Caco-2 (cell line): Measurements from ENCODE around the gene BRAT1. TPM values are rescaled to one million over a fixed set of nuclear protein-coding genes. Genes with fewer than 3 reads are reported as not detected.

ENCODE experiments used
- BruUV-seq: library from RNA; stranded (reverse); fragments of 400-500 nt; replicated peaks from 2 replicates; lab custom pipeline; 2021; lab: Mats Ljungman, UMichigan
- CTCF ChIA-PET: fragments of 300-600 bp; sonication (Branson Sonifier 250); formaldehyde crosslinking; loops from one replicate; lab custom pipeline; 2022; ENCODE audit warnings: antibody characterized with exemption; lab: Charles Lee
- POLR2A ChIA-PET: fragments of 300-600 bp; sonication (Branson Sonifier 250); formaldehyde crosslinking; loops from one replicate; lab custom pipeline; 2022; ENCODE audit warnings: antibody characterized with exemption; lab: Charles Lee
- DNase-seq, 2 experiments: peaks; one replicate each; pipeline versions ENCODE4 v3.0.0 to v3.0.0-alpha.2; 2020 to 2022
- H3K27me3 ChIP-seq: replicated peaks from 2 replicates; pipeline ENCODE4 v1.6.0; 2011; ENCODE audit warnings: low read length; ENCODE audit not compliant: control insufficient read depth, insufficient read depth
- H3K36me3 ChIP-seq: 2 replicates; pipeline ENCODE4 v1.5.1; 2011; ENCODE audit warnings: low read length; ENCODE audit not compliant: control insufficient read depth, insufficient read depth
- H3K4me1 ChIP-seq: fragments of 250-450 bp; sonication (Bioruptor Pico); 2 replicates; pipeline ENCODE4 v1.5.1; 2020; ENCODE audit warnings: mild to moderate bottlenecking
- H3K4me3 ChIP-seq: 2 replicates; pipeline ENCODE4 v1.5.1; 2011; ENCODE audit warnings: low read depth, mild to moderate bottlenecking, control low read depth, low read length
- H3K9me3 ChIP-seq: fragments of 250-450 bp; sonication (Bioruptor Pico); 2 replicates; pipeline ENCODE4 v1.5.1; 2020; ENCODE audit warnings: mild to moderate bottlenecking, moderate library complexity
- H3K27ac Mint-ChIP-seq: one replicate; pipeline ENCODE4 v1.8.0; 2022; ENCODE audit warnings: mixed read lengths; ENCODE audit not compliant: unreplicated experiment
- H3K27me3 Mint-ChIP-seq: one replicate; pipeline ENCODE4 v1.8.0; 2022; ENCODE audit warnings: mixed read lengths; ENCODE audit not compliant: insufficient read depth, unreplicated experiment
- H3K36me3 Mint-ChIP-seq: one replicate; pipeline ENCODE4 v1.8.0; 2022; ENCODE audit warnings: mild to moderate bottlenecking, mixed read lengths; ENCODE audit not compliant: insufficient read depth, unreplicated experiment
- H3K4me1 Mint-ChIP-seq: one replicate; pipeline ENCODE4 v1.8.0; 2022; ENCODE audit warnings: low read depth, mixed read lengths; ENCODE audit not compliant: unreplicated experiment
- H3K4me3 Mint-ChIP-seq: one replicate; pipeline ENCODE4 v1.8.0; 2022; ENCODE audit warnings: mild to moderate bottlenecking, moderate library complexity, mixed read lengths; ENCODE audit not compliant: unreplicated experiment
- H3K9me3 Mint-ChIP-seq: one replicate; pipeline ENCODE4 v1.8.0; 2022; ENCODE audit warnings: mixed read lengths; ENCODE audit not compliant: unreplicated experiment
- CTCF ChIP-seq, 2 experiments: fragments of 200-600 bp in 1 of 2; IDR thresholded peaks; 1 replicate in 1 of 2; 2 replicates in 1 of 2; pipeline versions ENCODE4 v1.5.1 to v1.8.0; 2011 to 2022; ENCODE audit warnings: antibody characterized with exemption in 1 of 2, control low read depth in 1 of 2, inconsistent platforms in 1 of 2, low read depth in 1 of 2, low read length in 1 of 2, mild to moderate bottlenecking in 1 of 2, moderate library complexity in 1 of 2; ENCODE audit not compliant: insufficient read depth in 1 of 2, severe bottlenecking in 1 of 2, unreplicated experiment in 1 of 2
- intact Hi-C: fragments of 100-400 bp; cut with micrococcal nuclease; formaldehyde crosslinking; loops from one replicate; pipeline ENCODE4 v1.10.0; 2022; ENCODE audit not compliant: unreplicated experiment
- total RNA-seq: library from RNA; stranded (reverse); gene quantifications from 2 replicates; pipeline ENCODE4 v1.2.3, GENCODE V29; 2022

BRAT1 gene
- total RNA-seq, 1 experiment from 2014 or later = 33.5 TPM

DNA sequence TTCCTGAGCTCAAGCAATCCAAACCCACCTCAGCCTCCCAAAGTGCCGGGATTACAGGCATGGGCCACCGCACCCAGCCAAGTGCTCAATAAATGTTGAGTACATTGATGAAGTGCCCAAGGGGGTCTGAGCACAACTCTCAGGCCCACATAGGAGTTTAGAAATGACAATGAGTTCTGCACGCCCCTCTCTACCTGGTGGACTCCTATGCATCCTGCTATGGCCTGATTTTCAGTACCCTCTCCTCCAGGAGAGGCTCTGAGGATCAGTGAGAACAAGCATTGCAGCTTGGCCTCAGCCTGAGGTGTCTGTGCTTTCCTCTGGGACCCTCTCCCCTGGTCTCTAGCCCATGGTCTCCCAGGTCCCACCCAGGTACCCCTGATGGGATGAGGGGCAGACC is 58.3 kb downstream of the BRAT1 start:
- DNase-seq = no peak
- no peaks in the 10 kb centered on the region for H3K4me1 ChIP-seq
- ChIA-PET CTCF (interaction anchor here (0.5 kb wide), 1 partner anchor 10 kb away, joined by 4 read pairs; no protein-coding TSS in a partner anchor), POLR2A (no interaction called here)
- no peak overlapping the region for H3K27ac Mint-ChIP-seq
- no peaks in the 10 kb centered on the region for H3K27me3 Mint-ChIP-seq
- no peak overlapping the region for H3K4me3 ChIP-seq
- intact Hi-C loops = no loop called here
- no TSS peak for BruUV-seq
- H3K36me3 ChIP-seq = no peaks in the 10 kb centered on the region
- no peak overlapping the region for H3K4me3 Mint-ChIP-seq
- H3K9me3 ChIP-seq = no peaks in the 10 kb centered on the region
- H3K36me3 Mint-ChIP-seq = no peaks in the 10 kb centered on the region
- H3K9me3 Mint-ChIP-seq = peaks cover 6% of the 10 kb centered on the region
- peaks cover 7% of the 10 kb centered on the region for H3K4me1 Mint-ChIP-seq
- TF ChIP-seq CTCF (IDR thresholded peaks at IDR 0.05; ENCODE audit: insufficient read depth in 1 of 2, low read depth in 1 of 2, low read length in 1 of 2, severe bottlenecking in 1 of 2, unreplicated experiment in 1 of 2) = no peak
- no peaks in the 10 kb centered on the region for H3K27me3 ChIP-seq

DNA sequence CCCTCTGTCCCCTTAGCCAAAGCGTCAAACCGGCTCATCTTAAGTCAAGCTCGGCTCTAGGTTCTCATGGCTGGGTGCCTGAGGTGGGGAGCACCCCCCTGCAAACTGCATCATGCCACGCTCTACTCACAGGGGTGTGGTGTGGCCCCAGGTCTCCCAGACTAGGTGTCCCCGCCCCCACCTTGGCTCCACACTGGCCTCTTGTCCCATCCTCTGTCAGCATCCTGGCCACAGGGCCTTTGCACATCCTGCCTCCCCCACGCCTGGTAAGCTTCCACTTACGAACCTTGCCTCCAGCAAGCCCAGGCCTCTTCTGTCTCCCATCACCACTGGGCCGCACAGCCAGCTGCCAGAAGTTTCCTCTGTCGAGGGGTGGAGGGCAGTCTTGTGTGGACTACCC is 58.9 kb downstream of the BRAT1 start:
- no TSS peak for BruUV-seq

DNA sequence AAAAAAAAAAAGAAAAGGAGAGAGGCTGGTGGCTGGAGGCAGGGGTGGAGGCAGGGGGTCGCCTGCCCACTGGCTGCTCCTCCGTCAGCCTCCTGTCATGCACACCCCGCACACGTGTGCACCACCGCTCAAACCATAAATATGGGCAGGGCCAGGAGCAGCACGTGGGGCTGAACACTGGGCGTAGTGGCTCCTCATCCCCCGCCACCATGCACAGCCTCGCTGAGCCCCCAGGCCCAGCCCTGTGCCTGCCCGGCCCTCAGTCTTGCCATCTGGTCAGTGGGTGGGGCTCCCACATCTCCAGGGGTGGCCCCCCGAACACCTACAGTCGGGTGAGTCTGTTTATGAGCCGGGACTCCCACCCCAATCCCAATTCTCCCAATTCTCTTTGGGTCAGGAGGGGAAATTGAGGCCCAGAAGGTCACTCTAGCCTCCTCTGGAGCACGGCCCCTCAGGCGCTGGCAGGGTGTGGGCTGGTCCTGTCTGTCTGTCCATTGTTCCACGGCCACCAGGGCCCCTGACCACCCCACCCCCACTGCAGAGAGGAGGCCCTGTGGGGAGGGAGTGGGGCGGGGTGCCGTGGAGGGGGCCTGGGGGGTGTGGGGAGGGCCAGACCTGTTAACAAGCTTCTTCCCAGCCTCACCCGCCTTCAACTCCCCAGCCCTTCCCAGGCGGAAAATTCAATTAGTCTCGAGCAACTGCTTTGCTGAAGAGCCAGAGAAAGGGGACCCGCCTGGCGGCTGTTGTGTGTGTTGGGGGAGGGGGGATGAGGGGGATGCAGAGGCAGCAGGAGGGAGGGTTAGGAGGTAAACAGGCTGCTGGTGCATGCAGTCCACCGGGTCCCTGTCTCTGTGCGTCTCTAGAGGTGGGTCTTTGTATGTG is 59.7 kb downstream of the BRAT1 start:
- Histone ChIP-seq H3K27me3 (no peaks in the 10 kb centered on the region), H3K4me3 (no peak overlapping the region), H3K4me1 (no peaks in the 10 kb centered on the region), H3K9me3 (no peaks in the 10 kb centered on the region), H3K36me3 (no peaks in the 10 kb centered on the region)
- no peak for TF ChIP-seq CTCF (IDR thresholded peaks at IDR 0.05; ENCODE audit: insufficient read depth in 1 of 2, low read depth in 1 of 2, low read length in 1 of 2, severe bottlenecking in 1 of 2, unreplicated experiment in 1 of 2)
- BruUV-seq = no TSS peak
- intact Hi-C loops = no loop called here
- Mint-ChIP-seq H3K27ac (no peak overlapping the region), H3K4me1 (peaks cover 7% of the 10 kb centered on the region), H3K9me3 (peaks cover 17% of the 10 kb centered on the region), H3K4me3 (no peak overlapping the region), H3K36me3 (no peaks in the 10 kb centered on the region), H3K27me3 (no peaks in the 10 kb centered on the region)
- POLR2A ChIA-PET = no interaction called here
- DNase-seq = no peak
- CTCF ChIA-PET = interaction anchor here (0.7 kb wide), 1 partner anchor 936 kb away, joined by 6 read pairs; no protein-coding TSS in a partner anchor

More for the DNA sequence above, 58.9 kb downstream of the BRAT1 start:
- no peak overlapping the region for H3K27ac Mint-ChIP-seq
- peaks cover 7% of the 10 kb centered on the region for H3K4me1 Mint-ChIP-seq
- ChIA-PET POLR2A (no interaction called here), CTCF (interaction anchor here (0.5 kb wide), 1 partner anchor 10 kb away, joined by 4 read pairs; no protein-coding TSS in a partner anchor)
- no peak overlapping the region for H3K4me3 ChIP-seq
- no peak for DNase-seq
- H3K9me3 Mint-ChIP-seq = peaks cover 13% of the 10 kb centered on the region
- no peak overlapping the region for H3K4me3 Mint-ChIP-seq
- no peaks in the 10 kb centered on the region for H3K36me3 Mint-ChIP-seq
- no peaks in the 10 kb centered on the region for H3K27me3 ChIP-seq
- H3K27me3 Mint-ChIP-seq = no peaks in the 10 kb centered on the region
- H3K4me1 ChIP-seq = no peaks in the 10 kb centered on the region
- no peaks in the 10 kb centered on the region for H3K9me3 ChIP-seq
- intact Hi-C loops = no loop called here
- no peak for TF ChIP-seq CTCF (IDR thresholded peaks at IDR 0.05; ENCODE audit: insufficient read depth in 1 of 2, low read depth in 1 of 2, low read length in 1 of 2, severe bottlenecking in 1 of 2, unreplicated experiment in 1 of 2)
- no peaks in the 10 kb centered on the region for H3K36me3 ChIP-seq
